Measurements from ENCODE around the gene UBR4. TPM values are rescaled to one million over a fixed set of nuclear protein-coding genes. Genes with fewer than 3 reads are reported as not detected.

The UBR4 gene
- total RNA-seq, 2 donors from 2014 or later, result 148 to 151 TPM

DNA sequence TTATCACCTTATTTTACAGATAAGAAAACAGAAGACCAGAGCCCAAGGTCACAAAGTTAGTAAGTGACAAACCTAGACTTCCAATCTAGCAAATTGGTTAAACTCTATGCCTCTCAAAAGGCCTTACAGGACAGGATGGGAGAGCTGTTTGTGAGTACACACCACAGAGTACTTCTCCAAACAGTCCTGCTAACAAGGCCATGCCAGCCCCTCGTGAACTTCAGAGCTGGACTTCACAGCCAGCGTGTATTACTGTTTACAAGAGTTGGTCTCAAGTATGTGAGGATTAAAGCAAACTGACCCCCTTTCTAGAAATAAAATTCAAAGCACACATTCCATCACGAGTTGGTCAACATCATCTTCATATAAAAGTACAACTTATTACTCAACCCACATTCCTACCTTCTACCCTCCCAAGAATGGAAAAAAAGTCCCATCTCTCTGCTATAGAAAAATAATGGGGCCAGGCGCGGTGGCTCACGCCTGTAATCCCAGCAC is 19.8 kb upstream of the UBR4 start:
- DNase-seq, result no peak
- peaks cover 75% of the 10 kb centered on the region for H3K36me3 Mint-ChIP-seq (ENCODE audit: low read depth)
- Histone ChIP-seq H3K27me3 (ENCODE audit: control insufficient read depth, insufficient read depth, low read length, poor library complexity, severe bottlenecking) (no peaks in the 10 kb centered on the region), H3K36me3 (ENCODE audit: control insufficient read depth, insufficient read depth, low read length) (peaks cover 88% of the 10 kb centered on the region), H3K4me3 (ENCODE audit: low read length) (no peak overlapping the region), H3K9ac (ENCODE audit: extremely low read depth, low read length, poor library complexity, severe bottlenecking) (no peak overlapping the region), H3K27ac (ENCODE audit: low read depth, low read length) (no peak overlapping the region), H3K9me3 (ENCODE audit: control insufficient read depth, low read length) (no peaks in the 10 kb centered on the region), H3K4me1 (ENCODE audit: control insufficient read depth, insufficient read depth, low read length) (no peaks in the 10 kb centered on the region)
- no peak overlapping the region for H3K4me3 Mint-ChIP-seq
- H3K9me3 Mint-ChIP-seq, result no peaks in the 10 kb centered on the region
- 92 to 100% methylated on average over 4 to 6 of the region's 6 CpGs for WGBS, 2 experiments (ENCODE audit: insufficient coverage in 1 of 2, insufficient read length in 1 of 2)
- H3K27me3 Mint-ChIP-seq (ENCODE audit: insufficient read depth), result no peaks in the 10 kb centered on the region
- H3K4me1 Mint-ChIP-seq, result no peaks in the 10 kb centered on the region
- no peak overlapping the region for H3K27ac Mint-ChIP-seq
- TF ChIP-seq, protein P1, sequence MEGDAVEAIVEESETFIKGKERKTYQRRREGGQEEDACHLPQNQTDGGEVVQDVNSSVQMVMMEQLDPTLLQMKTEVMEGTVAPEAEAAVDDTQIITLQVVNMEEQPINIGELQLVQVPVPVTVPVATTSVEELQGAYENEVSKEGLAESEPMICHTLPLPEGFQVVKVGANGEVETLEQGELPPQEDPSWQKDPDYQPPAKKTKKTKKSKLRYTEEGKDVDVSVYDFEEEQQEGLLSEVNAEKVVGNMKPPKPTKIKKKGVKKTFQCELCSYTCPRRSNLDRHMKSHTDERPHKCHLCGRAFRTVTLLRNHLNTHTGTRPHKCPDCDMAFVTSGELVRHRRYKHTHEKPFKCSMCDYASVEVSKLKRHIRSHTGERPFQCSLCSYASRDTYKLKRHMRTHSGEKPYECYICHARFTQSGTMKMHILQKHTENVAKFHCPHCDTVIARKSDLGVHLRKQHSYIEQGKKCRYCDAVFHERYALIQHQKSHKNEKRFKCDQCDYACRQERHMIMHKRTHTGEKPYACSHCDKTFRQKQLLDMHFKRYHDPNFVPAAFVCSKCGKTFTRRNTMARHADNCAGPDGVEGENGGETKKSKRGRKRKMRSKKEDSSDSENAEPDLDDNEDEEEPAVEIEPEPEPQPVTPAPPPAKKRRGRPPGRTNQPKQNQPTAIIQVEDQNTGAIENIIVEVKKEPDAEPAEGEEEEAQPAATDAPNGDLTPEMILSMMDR (conservative IDR thresholded peaks at IDR 0.05), result no peak

DNA sequence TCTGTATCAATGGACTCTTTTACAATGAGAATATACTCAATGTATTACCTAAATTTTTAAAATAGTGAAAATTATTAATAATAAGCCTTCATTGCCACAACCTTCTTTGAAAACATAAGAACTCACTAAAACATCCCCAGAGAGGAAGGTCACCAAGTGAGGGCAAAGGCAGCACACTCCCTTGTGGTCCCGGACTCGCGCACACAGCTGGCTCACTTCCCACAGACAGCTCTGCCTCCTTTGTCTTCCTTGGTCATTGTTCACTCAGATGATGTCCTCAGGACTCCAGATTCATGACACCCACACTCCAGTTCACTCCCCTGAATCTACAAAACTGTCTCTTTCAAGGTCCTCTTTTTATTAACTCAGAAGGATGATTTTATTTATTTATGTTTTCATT is 19.2 kb upstream of the UBR4 start:
- TF ChIP-seq, protein P1 (conservative IDR thresholded peaks at IDR 0.05), result no peak
- Mint-ChIP-seq H3K27ac (peak overlapping the region; percentile 70), H3K4me1 (no peaks in the 10 kb centered on the region), H3K27me3 (ENCODE audit: insufficient read depth) (no peaks in the 10 kb centered on the region), H3K9me3 (no peaks in the 10 kb centered on the region), H3K36me3 (ENCODE audit: low read depth) (peaks cover 78% of the 10 kb centered on the region), H3K4me3 (no peak overlapping the region)
- Histone ChIP-seq H3K36me3 (ENCODE audit: control insufficient read depth, insufficient read depth, low read length) (peaks cover 90% of the 10 kb centered on the region), H3K9ac (ENCODE audit: extremely low read depth, low read length, poor library complexity, severe bottlenecking) (no peak overlapping the region), H3K4me3 (ENCODE audit: low read length) (no peak overlapping the region), H3K27ac (ENCODE audit: low read depth, low read length) (no peak overlapping the region), H3K27me3 (ENCODE audit: control insufficient read depth, insufficient read depth, low read length, poor library complexity, severe bottlenecking) (no peaks in the 10 kb centered on the region), H3K4me1 (ENCODE audit: control insufficient read depth, insufficient read depth, low read length) (no peaks in the 10 kb centered on the region), H3K9me3 (ENCODE audit: control insufficient read depth, low read length) (no peaks in the 10 kb centered on the region)
- 94% methylated on average over 3 of the region's 3 CpGs for WGBS, 2 experiments (ENCODE audit: insufficient coverage in 1 of 2, insufficient read length in 1 of 2)
- no peak for DNase-seq

DNA sequence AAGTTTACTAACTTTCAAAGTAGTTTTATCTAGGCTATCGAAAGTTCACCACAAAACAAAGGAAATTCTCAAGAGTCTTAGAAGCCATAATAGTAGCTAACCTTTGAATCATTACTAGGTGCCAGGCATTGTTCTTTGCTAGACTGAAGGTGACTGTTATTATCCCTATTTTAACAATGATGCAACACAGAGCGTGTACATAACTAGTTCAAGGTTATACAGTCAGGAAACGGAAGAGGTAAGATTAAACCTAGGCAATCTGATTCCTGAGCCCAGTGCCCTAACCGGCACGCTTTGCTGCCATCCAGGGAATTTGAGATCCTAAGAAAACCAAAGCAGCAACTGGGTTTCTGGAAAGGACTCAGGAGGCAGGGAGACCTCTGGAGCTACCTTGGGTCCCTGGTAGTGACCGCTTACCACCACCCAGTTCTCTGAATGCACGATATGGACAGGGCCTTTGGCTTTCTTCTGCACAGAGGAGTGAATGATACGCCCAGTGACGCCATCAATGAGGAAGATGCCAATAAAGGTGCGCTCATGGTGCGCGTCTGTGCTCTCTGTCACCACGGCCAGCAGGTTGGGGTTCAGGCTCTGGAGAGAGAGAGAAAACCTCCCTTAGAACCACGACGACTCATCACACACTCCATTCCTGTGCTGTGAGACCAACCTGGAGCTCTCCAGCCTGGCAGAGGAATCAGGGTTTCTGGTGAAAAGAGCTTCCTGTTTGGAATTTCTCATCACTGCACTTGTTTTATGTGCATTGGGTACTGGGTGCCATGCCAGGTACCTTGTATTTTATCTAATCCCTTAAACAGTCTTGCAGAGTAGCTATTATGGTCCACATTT is 13.1 kb upstream of the UBR4 start:
- H3K27me3 ChIP-seq (ENCODE audit: control insufficient read depth, insufficient read depth, low read length, poor library complexity, severe bottlenecking), result no peaks in the 10 kb centered on the region
- Mint-ChIP-seq H3K27me3 (ENCODE audit: insufficient read depth) (no peaks in the 10 kb centered on the region), H3K36me3 (ENCODE audit: low read depth) (peaks cover 85% of the 10 kb centered on the region), H3K27ac (no peak overlapping the region), H3K4me3 (no peak overlapping the region), H3K9me3 (no peaks in the 10 kb centered on the region), H3K4me1 (no peaks in the 10 kb centered on the region)
- WGBS, 2 experiments (ENCODE audit: insufficient coverage in 1 of 2, insufficient read length in 1 of 2), result 90 to 94% methylated on average over 14 to 15 of the region's 15 CpGs
- H3K36me3 ChIP-seq (ENCODE audit: control insufficient read depth, insufficient read depth, low read length), result peaks cover 89% of the 10 kb centered on the region
- H3K9me3 ChIP-seq (ENCODE audit: control insufficient read depth, low read length), result no peaks in the 10 kb centered on the region
- no peak overlapping the region for H3K9ac ChIP-seq (ENCODE audit: extremely low read depth, low read length, poor library complexity, severe bottlenecking)
- no peak overlapping the region for H3K4me3 ChIP-seq (ENCODE audit: low read length)
- no peaks in the 10 kb centered on the region for H3K4me1 ChIP-seq (ENCODE audit: control insufficient read depth, insufficient read depth, low read length)
- H3K27ac ChIP-seq (ENCODE audit: low read depth, low read length), result no peak overlapping the region
- TF ChIP-seq, protein P1 (conservative IDR thresholded peaks at IDR 0.05), result no peak
- DNase-seq, result no peak
